GM19324 (cell line): ENCODE measurements around the gene NUP58.

Experiments used
- ATAC-seq: cut with Tn5 transposase; IDR thresholded peaks from one replicate; pipeline ENCODE4 v1.9.1; 2021; ENCODE audit warnings: mild to moderate bottlenecking, moderate library complexity; ENCODE audit not compliant: unreplicated experiment, low FRiP score

Gene NUP58, protein sequence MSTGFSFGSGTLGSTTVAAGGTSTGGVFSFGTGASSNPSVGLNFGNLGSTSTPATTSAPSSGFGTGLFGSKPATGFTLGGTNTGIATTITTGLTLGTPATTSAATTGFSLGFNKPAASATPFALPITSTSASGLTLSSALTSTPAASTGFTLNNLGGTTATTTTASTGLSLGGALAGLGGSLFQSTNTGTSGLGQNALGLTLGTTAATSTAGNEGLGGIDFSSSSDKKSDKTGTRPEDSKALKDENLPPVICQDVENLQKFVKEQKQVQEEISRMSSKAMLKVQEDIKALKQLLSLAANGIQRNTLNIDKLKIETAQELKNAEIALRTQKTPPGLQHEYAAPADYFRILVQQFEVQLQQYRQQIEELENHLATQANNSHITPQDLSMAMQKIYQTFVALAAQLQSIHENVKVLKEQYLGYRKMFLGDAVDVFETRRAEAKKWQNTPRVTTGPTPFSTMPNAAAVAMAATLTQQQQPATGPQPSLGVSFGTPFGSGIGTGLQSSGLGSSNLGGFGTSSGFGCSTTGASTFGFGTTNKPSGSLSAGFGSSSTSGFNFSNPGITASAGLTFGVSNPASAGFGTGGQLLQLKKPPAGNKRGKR

GRCh38 chr13:25301347-25302113, at the start of gene NUP58:
TSS of gene NUP58 (plus strand) at chr13:25301625. CDS start at chr13:25301774, 149 bp downstream.
- ATAC-seq = peak; percentile 99

GRCh38 chr13:25252225-25252624, 49.2 kb upstream of the NUP58 start:
- ATAC-seq = no peak

DNA sequence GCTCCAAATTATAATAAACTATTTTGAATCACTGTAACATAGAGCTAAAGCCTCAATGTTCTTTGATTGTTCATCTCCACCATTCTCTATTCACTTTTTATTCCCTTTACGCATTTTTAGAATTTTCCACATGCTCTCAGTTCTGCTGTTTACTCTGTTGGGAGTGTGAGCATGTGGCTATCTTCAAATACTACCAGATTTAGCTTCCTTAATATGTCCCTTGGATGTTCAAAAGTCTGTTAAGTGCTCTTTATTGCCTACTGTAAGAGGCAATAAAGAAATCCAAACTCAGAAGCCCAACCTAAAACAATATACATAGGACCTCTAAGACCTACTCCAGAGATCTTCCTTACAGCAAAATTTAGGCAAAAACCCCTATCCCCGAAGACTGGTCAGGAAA, 48.7 kb upstream of the NUP58 start:
- no peak for ATAC-seq

- ATAC-seq = no peak
These were observed 47.7 kb upstream of the NUP58 start for GRCh38 chr13:25253702-25254101.

DNA sequence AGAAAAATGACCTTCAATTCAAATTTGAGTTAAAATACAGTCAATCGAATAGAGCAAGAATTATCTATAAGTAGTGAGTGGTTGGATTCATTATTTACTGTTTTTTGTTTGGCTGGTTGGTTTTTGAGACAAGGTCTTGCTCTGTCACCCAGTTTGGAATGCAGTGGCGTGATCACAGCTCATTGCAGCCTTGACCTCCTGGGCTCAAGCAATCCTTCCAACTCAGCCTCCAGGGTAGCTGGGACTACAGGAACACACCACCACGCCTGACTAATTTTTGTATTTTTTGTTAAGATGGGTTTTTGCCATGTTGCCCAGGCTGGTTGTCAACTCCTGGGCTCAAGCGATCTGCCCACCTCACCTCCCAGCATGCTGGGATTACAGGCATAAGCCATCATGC, 39.2 kb upstream of the NUP58 start:
- ATAC-seq = no peak

- ATAC-seq = no peak
These were observed 34.7 kb upstream of the NUP58 start for GRCh38 chr13:25266706-25267105.

- ATAC-seq = no peak
These were observed 33.7 kb upstream of the NUP58 start for GRCh38 chr13:25267715-25268114.

- ATAC-seq = no peak
These were observed 32.9 kb upstream of the NUP58 start for GRCh38 chr13:25268561-25268960.

- no peak for ATAC-seq
These were observed 24.7 kb upstream of the NUP58 start for GRCh38 chr13:25276748-25277147.

GRCh38 chr13:25280396-25280795, 21.0 kb upstream of the NUP58 start:
- no peak for ATAC-seq

GRCh38 chr13:25281193-25281934, 20.1 kb upstream of the NUP58 start:
- ATAC-seq = peak; percentile 42

- peak; percentile 5 for ATAC-seq
These were observed 19.5 kb upstream of the NUP58 start for GRCh38 chr13:25281935-25282332.

DNA sequence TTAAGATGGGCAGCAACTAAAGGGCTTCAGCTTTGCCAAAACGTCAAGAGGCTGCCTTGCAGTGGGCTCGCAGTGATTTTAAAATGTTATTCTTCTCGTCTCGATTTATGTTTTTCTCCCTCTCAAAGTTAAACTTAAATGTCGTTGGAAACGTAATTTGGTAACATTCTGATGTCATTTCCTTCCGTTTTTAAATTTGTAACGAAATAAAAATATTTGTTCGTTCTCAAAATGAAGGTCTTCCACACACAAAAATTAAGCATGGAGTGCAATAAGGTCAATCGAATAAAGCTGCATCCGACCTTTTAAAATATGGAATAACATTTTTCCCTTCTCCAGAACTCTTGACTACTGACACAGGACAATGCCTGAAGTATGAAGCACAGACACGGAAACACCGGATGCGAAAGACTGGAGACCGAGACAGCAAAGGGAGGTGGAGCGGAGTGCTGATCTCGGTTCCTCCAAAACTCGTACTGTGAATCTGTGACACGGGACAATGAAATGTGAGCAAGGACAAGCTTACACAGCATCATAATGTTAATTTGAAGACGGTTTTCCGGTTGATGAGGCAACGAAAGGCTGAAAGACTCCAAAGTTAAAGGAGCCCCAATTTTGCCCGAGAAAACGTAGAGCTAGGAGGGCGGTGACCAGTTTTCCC, 15.0 kb upstream of the NUP58 start:
- no peak for ATAC-seq

GRCh38 chr13:25286969-25287961, 14.2 kb upstream of the NUP58 start, which contains the start of gene MTMR6:
TSS of gene MTMR6 (minus strand) at chr13:25287488. CDS start at chr13:25287247, 241 bp downstream.
- peak; percentile 99 for ATAC-seq

DNA sequence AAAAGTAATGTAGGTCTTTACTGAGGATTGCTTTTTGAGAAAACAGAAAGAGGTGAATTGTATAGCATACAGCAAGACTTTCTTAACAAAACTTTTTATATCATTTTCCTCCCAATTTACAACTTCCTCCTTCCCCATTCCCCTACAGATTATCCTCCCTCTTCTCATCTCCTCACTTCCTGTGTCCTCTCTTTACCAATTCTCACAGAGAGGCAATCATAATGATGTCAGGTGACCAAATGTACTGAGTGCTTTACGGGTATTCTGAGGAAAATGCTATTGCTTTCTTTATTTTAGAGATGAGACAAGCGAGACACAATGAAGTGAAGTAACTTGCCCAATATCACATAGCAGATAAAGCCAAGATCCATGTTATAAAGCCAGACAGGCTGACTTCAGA, 12.5 kb upstream of the NUP58 start:
- ATAC-seq = no peak

GRCh38 chr13:25291691-25292090, 9.7 kb upstream of the NUP58 start:
- no peak for ATAC-seq

GRCh38 chr13:25292301-25292700, 9.1 kb upstream of the NUP58 start:
- no peak for ATAC-seq

DNA sequence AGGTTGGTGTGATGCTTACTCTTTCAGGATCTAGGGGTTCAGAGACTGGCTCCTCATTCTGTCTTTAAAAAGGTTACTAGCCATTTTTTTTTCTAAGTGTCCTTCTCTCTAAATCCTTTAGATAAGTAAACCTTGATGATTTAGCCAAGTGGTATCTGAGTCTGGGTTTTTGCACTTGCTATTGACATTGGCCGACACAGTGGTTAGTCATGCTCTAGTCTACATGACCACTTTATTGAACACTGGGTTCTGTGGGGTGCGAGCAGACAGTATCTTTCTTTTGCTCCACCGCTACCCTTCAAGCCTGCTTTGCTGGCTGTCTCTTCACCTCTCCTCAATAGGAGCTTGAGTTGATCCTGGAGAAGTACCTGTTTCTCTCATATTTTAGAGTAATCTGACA, 6.2 kb upstream of the NUP58 start:
- ATAC-seq = no peak

- no peak for ATAC-seq
These were observed 5.7 kb upstream of the NUP58 start for GRCh38 chr13:25295701-25296100.
